Activated CD8-positive, alpha-beta memory T cell treated with anti-CD3 and anti-CD28 coated beads for 36 hours (primary cell): ENCODE results near the gene SLC25A21. TPM values are rescaled to one million over a fixed set of nuclear protein-coding genes. Genes with fewer than 3 reads are reported as not detected.

Experiments used
- CTCF ChIA-PET: fragments of 350-600 bp; sonication (Branson Sonifier 250); formaldehyde crosslinking; loops from one replicate; lab custom pipeline; 2021; ENCODE audit warnings: antibody characterized with exemption; lab: Charles Lee
- POLR2A ChIA-PET: fragments of 350-600 bp; sonication (Branson Sonifier 250); formaldehyde crosslinking; loops from one replicate; lab custom pipeline; 2021; ENCODE audit warnings: antibody characterized with exemption; lab: Charles Lee
- total RNA-seq, 2 experiments: library from RNA; stranded (reverse); gene quantifications; one replicate each; pipeline ENCODE4 v1.2.3, GENCODE V29; 2021

Gene SLC25A21
- total RNA-seq, 2 experiments from 2014 or later = not detected

DNA sequence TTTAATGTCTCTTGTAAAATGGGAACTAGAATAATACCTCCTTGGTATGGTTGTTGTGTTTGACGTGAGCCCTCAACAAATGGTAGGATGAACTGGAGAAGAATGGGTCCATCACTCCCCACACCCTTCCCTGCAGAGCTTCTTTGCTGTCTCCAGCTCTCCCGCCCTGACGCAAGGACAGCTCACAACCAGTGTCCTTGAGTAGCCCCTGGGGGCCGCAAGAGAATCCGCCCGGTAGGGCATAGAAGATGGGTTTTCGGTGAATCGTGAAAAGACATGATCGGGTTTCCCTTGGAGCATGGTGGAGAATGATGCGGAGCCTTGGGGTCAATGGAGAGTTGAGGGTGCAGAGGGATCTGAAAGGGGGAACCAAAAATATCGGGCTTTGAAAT lies 516.8 kb downstream of the SLC25A21 start:
- CTCF ChIA-PET = no interaction called here
- POLR2A ChIA-PET = no interaction called here

DNA sequence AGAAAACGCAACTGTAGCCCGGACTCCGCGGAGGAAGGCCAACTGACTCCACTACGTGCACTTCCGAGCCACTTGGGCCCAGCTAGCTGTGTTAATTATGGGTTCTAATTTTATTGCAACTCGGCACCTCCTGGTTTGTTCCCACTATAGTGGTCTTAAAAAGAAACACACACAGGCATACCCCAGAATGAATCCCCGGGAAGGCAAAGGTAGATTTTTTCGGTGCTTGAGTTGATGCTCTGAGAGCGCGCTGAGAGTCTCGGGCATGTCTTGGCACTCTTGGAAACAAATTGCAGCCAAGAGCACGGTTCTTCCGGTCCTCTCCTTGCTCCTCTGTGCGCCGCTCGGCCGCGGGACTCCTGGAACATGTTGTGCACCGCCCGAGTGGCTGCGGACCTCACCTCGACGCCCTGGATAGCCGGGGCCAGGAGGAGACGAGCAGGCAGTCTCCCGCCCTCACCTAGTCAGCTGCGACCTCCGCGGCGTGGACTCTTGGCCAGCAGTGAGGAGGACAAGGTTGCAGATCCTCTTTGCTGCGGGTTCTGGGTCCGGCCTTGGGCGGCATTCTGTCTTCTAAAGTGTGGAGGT lies 517.5 kb downstream of the SLC25A21 start:
- CTCF ChIA-PET = no interaction called here
- POLR2A ChIA-PET = no interaction called here

DNA sequence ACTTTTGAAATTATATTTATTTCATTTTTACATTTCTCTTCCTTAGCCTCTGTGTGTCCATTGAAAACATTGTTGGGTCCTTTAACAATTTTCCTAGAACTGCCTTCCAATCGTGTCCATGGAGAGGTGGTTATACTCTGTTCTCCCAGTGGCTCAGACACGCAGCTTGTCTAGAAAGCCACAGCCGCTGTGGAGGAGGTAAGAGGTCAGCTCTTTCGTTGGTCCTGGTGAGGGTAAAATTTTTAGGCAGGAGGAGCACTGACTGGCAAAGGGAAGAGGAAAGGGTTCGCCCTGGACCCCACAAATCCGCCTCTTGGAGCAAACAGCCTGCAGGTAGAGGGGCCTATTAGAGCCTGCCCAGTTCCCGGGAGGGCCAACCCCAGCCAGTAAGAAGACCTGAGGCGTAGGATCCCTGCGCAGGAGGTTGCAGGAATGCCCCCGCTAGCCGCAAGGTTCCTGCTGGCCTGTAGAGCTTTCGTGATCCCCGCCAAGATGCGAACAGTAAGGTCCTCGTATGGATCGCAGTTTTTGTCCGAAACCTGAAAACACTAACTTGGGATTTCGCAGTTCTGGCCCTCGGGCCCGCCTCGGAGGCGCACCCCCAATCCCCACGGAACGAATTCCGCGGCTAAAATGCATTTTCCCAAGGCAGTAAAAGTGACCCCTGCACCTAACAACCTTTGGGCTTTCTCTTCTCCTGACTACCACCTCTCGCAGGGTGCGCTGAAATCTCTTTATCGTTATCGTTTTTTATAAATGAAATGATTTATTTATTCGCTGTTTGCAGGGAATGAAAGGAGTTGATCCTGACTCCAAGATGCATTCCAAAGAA lies 518.2 kb downstream of the SLC25A21 start:
- ChIA-PET POLR2A (no interaction called here), CTCF (no interaction called here)

DNA sequence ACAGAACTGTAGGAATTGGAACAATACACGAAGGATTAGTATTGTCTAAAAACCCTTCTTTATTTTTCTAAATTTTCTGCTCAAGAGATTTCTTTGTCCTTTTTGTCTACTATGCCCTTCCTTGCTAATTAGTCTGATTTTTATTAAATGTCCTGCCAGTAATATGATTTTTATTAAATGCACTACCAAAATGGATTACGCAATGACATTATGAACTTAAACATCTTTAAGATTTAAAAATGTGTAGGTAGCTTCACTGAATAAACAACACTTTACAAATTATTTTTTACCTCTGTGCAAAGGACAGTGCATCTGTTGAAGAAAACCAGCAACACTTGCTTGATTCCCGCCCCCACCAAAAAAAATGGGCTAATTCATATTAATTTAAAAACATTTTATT lies 519.0 kb downstream of the SLC25A21 start:
- CTCF ChIA-PET = no interaction called here
- POLR2A ChIA-PET = no interaction called here

DNA sequence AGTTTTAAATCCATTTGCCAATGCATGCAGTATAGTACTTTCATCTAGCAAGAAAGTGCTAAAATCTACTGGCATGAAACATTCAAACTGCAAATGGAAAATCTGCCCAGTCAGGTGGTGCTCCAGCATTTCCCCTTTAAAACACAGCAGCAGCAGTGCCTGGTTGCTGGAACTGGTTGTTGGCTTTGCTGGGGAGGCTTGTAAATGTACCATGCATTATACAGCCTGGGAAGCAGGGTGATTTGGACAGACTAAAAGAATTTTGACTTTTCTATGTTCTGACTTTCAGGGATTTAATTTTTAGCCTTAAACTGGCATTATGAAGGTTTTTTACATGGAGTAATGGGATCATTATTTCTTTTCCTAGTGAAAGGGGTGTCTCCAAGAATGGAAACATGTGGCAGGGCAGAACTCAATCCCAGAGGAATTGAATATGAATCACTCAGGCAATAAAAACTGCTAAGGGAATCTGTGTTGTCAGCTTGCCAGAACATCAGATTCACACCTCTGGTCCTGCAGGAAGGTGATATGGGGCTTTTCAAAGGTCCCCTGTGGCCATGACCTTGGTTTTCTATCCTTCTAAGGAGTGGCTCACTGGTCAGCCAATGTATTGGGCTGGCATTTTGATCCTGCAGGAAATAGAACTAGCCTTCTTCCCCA lies 519.7 kb downstream of the SLC25A21 start:
- POLR2A ChIA-PET = no interaction called here
- CTCF ChIA-PET = no interaction called here

DNA sequence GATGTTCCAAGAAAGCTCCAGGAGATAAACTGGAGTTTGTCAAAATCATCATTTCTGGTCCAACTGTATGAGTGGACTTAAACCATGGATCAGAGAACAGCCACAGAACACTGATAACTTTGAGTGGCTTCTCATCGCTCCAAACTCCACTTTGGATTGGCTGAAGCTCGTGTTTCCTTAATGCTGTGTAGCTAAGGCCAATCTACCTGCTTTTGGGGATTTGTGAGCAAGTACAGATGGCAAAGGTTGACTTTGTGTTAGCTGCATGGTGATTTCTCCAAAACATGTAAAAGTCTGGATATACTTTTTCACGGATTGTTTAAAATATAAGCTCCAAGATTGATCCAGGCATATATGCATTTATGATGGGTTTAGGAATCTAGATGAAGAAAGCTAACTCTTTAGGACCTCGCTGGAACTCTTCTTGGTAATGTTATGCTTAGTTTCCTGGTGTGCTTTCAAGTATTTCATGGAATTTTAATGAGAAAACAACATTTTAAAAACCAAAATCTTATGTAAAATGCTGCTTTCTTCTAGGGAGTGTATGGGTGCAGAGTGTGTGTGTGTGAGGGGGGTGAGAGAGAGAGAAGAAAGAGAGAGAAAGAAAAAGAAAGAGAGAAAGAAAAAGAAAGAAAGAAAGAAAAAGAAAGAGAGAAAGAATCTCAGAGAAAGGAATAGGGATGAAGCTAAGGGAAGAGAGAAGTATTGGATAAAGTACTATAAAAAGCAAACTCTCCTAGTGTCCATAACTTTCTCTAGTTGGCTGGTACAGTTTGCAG lies 522.3 kb downstream of the SLC25A21 start:
- ChIA-PET POLR2A (no interaction called here), CTCF (no interaction called here)

DNA sequence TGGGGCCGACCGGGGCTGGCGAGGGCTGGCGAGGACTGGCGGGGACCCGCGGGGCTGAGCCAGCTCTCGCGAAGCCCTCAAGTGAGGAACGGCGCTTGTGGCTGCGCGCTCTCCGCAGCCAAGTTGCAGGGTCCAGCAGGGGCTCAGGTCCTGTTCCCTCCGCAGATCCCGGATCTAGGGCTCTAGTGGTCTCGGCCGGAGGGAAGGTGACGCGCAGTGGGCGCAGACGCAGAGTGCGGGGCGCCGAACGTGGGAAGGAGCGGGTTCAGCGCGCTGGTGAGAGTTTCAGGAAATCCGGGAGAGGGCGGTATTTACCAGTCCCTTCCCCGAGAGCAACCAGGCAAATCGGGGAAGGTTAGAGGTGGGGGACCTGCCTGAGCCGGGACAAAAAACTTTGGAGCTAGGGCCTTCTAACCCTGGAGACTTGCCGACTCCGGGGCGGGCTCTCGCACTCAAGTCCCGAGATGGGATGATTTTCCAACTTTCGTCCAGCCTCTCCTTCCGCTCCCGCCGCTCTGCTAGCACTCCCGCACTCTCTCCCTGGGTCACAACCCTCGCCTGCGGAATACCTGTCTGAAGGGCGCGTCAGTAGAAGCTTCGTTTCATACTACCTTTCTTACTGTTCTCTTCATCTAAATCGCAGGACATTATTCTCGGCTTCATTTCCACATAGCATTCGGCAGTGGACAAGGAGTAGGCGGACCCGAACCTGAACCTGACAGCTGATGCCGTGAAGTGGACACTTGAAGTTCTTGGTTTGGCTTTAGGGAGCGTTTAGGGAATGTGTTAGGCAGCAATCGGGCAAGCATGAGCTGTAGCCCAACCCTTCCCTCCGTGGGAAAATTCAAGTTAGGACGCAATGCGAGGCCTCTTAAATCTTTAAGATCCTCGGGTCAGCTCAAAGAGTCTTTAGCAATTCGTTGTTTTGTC lies 524.3 kb downstream of the SLC25A21 start:
- POLR2A ChIA-PET = no interaction called here
- CTCF ChIA-PET = no interaction called here

DNA sequence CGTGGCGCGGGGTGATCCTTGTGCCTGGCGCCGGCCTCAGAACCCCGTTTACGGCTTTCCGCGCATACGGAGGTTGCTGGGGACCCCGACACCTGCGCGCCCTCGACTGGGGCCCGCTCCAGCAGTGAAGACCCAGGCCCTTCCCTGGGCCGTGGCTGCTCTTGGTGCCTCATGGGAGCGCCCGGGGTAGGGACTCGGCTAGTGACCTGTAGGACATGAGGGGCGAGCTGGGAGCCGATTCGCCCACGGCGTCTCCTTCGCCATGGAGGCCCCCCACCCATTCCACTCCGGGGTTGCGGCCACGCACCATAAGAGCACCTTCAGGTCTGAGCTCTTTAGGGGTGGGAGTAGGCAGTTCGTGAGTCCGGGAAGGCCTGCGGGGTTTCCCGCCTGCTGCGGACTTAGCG lies 525.0 kb downstream of the SLC25A21 start:
- ChIA-PET CTCF (no interaction called here), POLR2A (no interaction called here)

DNA sequence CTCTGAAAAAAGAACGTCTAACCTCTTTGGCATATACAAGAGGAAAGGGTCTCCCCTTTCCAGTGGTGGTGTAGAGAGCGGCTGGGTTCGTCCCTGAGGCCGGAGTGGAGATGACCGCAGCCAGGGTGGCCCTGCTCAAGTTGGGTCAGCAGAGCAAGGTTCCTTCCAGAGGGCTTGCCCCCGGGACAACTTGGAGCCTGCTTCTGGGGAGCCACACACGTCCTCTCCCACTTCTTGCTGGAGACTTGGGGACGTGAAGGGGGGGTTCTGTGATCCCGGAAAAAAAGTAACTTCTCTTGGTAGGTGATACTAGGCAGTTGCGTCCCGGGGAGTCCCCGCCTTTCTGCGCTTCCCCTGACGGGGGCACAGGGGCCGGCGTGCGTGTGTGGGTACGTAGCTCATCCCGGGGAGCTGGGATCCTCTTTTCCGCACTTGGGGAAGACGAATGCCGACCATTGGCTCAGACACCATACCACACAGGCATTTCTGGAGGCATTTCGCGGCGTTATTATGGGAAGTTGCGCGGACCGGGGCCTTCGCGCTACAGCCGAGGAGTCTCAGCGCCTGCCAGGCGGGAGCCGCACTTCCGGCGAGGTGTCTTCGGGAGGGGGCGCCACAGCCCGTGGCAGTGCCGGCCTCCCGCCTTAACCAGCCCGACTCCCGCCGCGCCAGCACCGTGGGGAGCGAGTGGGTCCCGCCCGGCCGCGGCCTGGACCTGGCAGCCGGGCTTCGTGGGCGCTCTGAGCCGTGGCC lies 525.6 kb downstream of the SLC25A21 start:
- POLR2A ChIA-PET = no interaction called here
- CTCF ChIA-PET = no interaction called here

DNA sequence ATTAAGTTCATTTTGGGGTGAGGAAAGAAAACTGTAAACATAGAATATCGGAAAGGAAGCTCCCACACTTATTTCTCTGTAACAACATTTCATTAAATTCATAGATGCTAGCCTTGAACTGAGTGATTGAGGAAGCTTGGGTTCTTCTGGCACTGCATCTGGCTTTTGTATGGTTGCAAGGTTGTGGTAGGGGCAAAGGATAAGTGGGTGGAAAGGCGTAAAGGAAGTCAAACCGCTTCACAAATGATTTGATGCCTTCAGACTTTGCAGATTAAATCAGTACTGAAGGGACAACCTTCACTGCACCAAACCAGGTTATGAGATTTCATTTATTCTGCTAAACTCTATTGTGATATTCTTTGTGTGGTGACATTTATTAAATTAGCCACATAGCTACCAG lies 538.8 kb downstream of the SLC25A21 start:
- POLR2A ChIA-PET = no interaction called here
- CTCF ChIA-PET = no interaction called here

Other genes with a start within 250 kb of the SLC25A21 start
- not detected for gene MIPOL1, start 25.3 kb upstream of the SLC25A21 start, total RNA-seq